H9 (cell line): ENCODE measurements around the gene ACSL3. TPM values are rescaled to one million over a fixed set of nuclear protein-coding genes. Genes with fewer than 3 reads are reported as not detected.

Experiments used
- DNase-seq: peaks from one replicate; pipeline ENCODE4 v3.0.0-alpha.2; 2017
- H2AFZ ChIP-seq: one replicate; pipeline ENCODE4 v1.6.1; 2013; ENCODE audit warnings: mild to moderate bottlenecking, low read length, control low read depth, moderate library complexity
- H2AK5ac ChIP-seq: 2 replicates; pipeline ENCODE4 v1.6.1; 2013; ENCODE audit warnings: low read length, control low read depth, mixed read lengths; ENCODE audit not compliant: insufficient read length
- H2BK120ac ChIP-seq: one replicate; pipeline ENCODE4 v1.6.1; 2013; ENCODE audit warnings: low read depth, mild to moderate bottlenecking, low read length, control low read depth, inconsistent platforms; ENCODE audit not compliant: poor library complexity, severe bottlenecking
- H2BK12ac ChIP-seq: 2 replicates; pipeline ENCODE4 v1.6.1; 2013; ENCODE audit warnings: low read length, control low read depth, mixed read lengths, low read depth; ENCODE audit not compliant: insufficient read length
- H2BK15ac ChIP-seq: 2 replicates; pipeline ENCODE4 v1.6.1; 2013; ENCODE audit warnings: low read depth, low read length, control low read depth
- H2BK20ac ChIP-seq: one replicate; pipeline ENCODE4 v1.6.1; 2013; ENCODE audit warnings: low read depth, mild to moderate bottlenecking, low read length, control low read depth, inconsistent platforms; ENCODE audit not compliant: poor library complexity, severe bottlenecking
- H2BK5ac ChIP-seq: 2 replicates; pipeline ENCODE4 v1.6.1; 2013; ENCODE audit warnings: low read length, control low read depth, mixed read lengths; ENCODE audit not compliant: insufficient read length
- H3K14ac ChIP-seq: 2 replicates; pipeline ENCODE4 v1.6.1; 2013; ENCODE audit warnings: low read length, control low read depth; ENCODE audit not compliant: insufficient read depth
- H3K18ac ChIP-seq: 2 replicates; pipeline ENCODE4 v1.6.1; 2013; ENCODE audit warnings: low read depth, mild to moderate bottlenecking, mixed read lengths, low read length, control low read depth; ENCODE audit not compliant: insufficient read length
- H3K23ac ChIP-seq: 2 replicates; pipeline ENCODE4 v1.6.1; 2013; ENCODE audit warnings: low read length, control low read depth, mixed read lengths, low read depth; ENCODE audit not compliant: insufficient read length
- H3K23me2 ChIP-seq: 2 replicates; pipeline ENCODE4 v1.6.1; 2013; ENCODE audit warnings: low read depth, mild to moderate bottlenecking, mixed read lengths, low read length, control low read depth; ENCODE audit not compliant: insufficient read length, poor library complexity, severe bottlenecking
- H3K27ac ChIP-seq: 2 replicates; pipeline ENCODE4 v1.5.1; 2013; ENCODE audit warnings: low read length, control low read depth, mixed read lengths, low read depth; ENCODE audit not compliant: insufficient read length
- H3K27me3 ChIP-seq: 2 replicates; pipeline ENCODE4 v1.6.1; 2013; ENCODE audit warnings: low read length, control low read depth, inconsistent platforms; ENCODE audit not compliant: insufficient read depth
- H3K4ac ChIP-seq: 2 replicates; pipeline ENCODE4 v1.6.1; 2013; ENCODE audit warnings: low read depth, mild to moderate bottlenecking, control low read depth, inconsistent platforms, low read length, moderate library complexity
- H3K4me1 ChIP-seq: 2 replicates; pipeline ENCODE4 v1.6.1; 2013; ENCODE audit warnings: low read length, control low read depth, inconsistent platforms; ENCODE audit not compliant: insufficient read depth
- H3K4me2 ChIP-seq: 2 replicates; pipeline ENCODE4 v1.6.1; 2013; ENCODE audit warnings: low read length, control low read depth, mixed read lengths; ENCODE audit not compliant: insufficient read length, insufficient read depth
- H3K56ac ChIP-seq: 2 replicates; pipeline ENCODE4 v1.6.1; 2013; ENCODE audit warnings: low read depth, mild to moderate bottlenecking, mixed read lengths, low read length, control low read depth; ENCODE audit not compliant: insufficient read length
- H3K79me1 ChIP-seq: 2 replicates; pipeline ENCODE4 v1.6.1; 2013; ENCODE audit warnings: low read depth, mild to moderate bottlenecking, moderate library complexity, low read length, control low read depth, inconsistent platforms; ENCODE audit not compliant: insufficient read depth, poor library complexity, severe bottlenecking
- H3K79me2 ChIP-seq: 2 replicates; pipeline ENCODE4 v1.6.1; 2013; ENCODE audit warnings: low read length, control low read depth, inconsistent platforms; ENCODE audit not compliant: insufficient read depth
- H3K9ac ChIP-seq: 2 replicates; pipeline ENCODE4 v1.6.1; 2013; ENCODE audit warnings: low read length, control low read depth, mixed read lengths; ENCODE audit not compliant: insufficient read length; ENCODE audit errors: extremely low read depth
- H3K9me3 ChIP-seq: one replicate; pipeline ENCODE4 v1.6.1; 2013; ENCODE audit warnings: low read depth, low read length, inconsistent platforms; ENCODE audit not compliant: control insufficient read depth
- H3T11ph ChIP-seq: one replicate; pipeline ENCODE4 v1.6.1; 2013; ENCODE audit warnings: mild to moderate bottlenecking, low read length, control low read depth, inconsistent platforms
- H4K20me1 ChIP-seq: one replicate; pipeline ENCODE4 v1.6.1; 2013; ENCODE audit not compliant: control insufficient read depth, insufficient read length, insufficient read depth
- H4K5ac ChIP-seq: 2 replicates; pipeline ENCODE4 v1.6.1; 2013; ENCODE audit warnings: low read depth, mild to moderate bottlenecking, mixed read lengths, low read length, control low read depth; ENCODE audit not compliant: insufficient read length
- H4K8ac ChIP-seq: replicated peaks from 2 replicates; pipeline ENCODE4 v1.6.1; 2013; ENCODE audit warnings: low read length, control low read depth, mixed read lengths, low read depth; ENCODE audit not compliant: insufficient read length
- H4K91ac ChIP-seq: 2 replicates; pipeline ENCODE4 v1.6.1; 2013; ENCODE audit warnings: low read depth, mild to moderate bottlenecking, moderate library complexity, mixed read lengths, low read length, control low read depth; ENCODE audit not compliant: insufficient read length
- H3K27ac Mint-ChIP-seq, 3 experiments: 2 replicates in 2 of 3; 3 replicates in 1 of 3; pipeline ENCODE4 v1.8.0; 2020 to 2021; ENCODE audit warnings: mixed read lengths in 3 of 3, mild to moderate bottlenecking in 1 of 3, moderate library complexity in 1 of 3
- H3K27me3 Mint-ChIP-seq: 2 replicates; pipeline ENCODE4 v1.8.0; 2021; ENCODE audit warnings: low read depth, mild to moderate bottlenecking, moderate library complexity, mixed read lengths
- H3K36me3 Mint-ChIP-seq, 3 experiments: 2 replicates in 2 of 3; 3 replicates in 1 of 3; pipeline ENCODE4 v1.8.0; 2020 to 2021; ENCODE audit warnings: low read depth in 3 of 3, mixed read lengths in 3 of 3; ENCODE audit not compliant: insufficient read depth in 1 of 3
- H3K4me1 Mint-ChIP-seq, 2 experiments: 2 replicates each; pipeline ENCODE4 v1.8.0; 2020; ENCODE audit warnings: mixed read lengths in 2 of 2
- H3K4me3 Mint-ChIP-seq, 2 experiments: 2 replicates in 1 of 2; 3 replicates in 1 of 2; pipeline ENCODE4 v1.8.0; 2020 to 2021; ENCODE audit warnings: mild to moderate bottlenecking in 2 of 2, mixed read lengths in 2 of 2, moderate library complexity in 1 of 2
- H3K9me3 Mint-ChIP-seq, 2 experiments: 2 replicates in 1 of 2; 3 replicates in 1 of 2; pipeline ENCODE4 v1.8.0; 2020; ENCODE audit warnings: mild to moderate bottlenecking in 2 of 2, mixed read lengths in 2 of 2, moderate library complexity in 1 of 2
- WGBS: extraction: QIAGEN DNeasy Blood & Tissue Kit; methylation state at CpG from one replicate; pipeline ENCODE4 v1.1.7; 2013; ENCODE audit warnings: missing lambda C conversion rate, low lambda C conversion rate, mixed read lengths; ENCODE audit not compliant: insufficient read length; ENCODE audit errors: extremely low coverage; 5-methylcytosine and 5-hydroxymethylcytosine counted together
- total RNA-seq: library from RNA; stranded (reverse); gene quantifications from 2 replicates; pipeline ENCODE4 v1.2.1, GENCODE V29; 2021
- TF ChIP-seq, protein P1 (sequence below): fragments of 200-600 bp; sonication (generic); conservative IDR thresholded peaks from 3 replicates; pipeline ENCODE4 v1.8.0; 2021; ENCODE audit warnings: antibody characterized with exemption, mild to moderate bottlenecking

ACSL3 gene
- total RNA-seq, 1 experiment from 2014 or later = 60.9 TPM

DNA sequence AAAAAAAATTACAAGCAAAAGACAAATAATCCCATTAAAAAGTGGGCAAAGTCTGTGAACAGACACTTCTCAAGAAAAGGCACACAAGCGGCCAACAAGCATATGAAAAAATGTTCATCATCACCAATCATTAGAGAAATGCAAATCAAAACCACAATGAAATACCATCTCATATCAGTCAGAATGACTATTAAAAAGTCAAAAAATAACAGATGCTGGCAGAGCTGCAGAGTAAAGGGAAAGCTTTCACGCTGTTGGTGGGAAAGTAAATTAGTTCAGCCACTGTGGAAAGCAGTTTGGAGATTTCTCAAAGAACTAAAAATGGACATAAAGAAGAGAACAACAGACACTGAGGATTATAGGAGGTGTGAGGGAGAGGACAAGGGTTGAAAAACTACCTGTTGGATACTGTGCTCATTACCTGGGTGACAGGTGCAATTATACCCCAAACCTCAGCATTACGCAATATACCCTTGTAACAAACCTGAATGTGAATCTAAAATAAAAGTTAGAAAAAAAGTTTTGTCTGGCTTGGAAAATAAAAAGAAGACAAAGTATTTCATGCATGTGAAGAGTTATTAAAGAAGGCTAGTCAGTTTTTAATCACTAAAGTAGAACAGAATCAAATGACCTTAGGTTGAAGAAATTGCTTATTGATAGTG, 8.7 kb upstream of the ACSL3 start:
- Mint-ChIP-seq H3K36me3 (no peaks in the 10 kb centered on the region; a peak in 1 of 7 replicates), H3K27me3 (no peaks in the 10 kb centered on the region; the same call in 1 of the 2 replicates), H3K4me3 (no peak overlapping the region), H3K27ac (no peak overlapping the region), H3K4me1 (no peaks in the 10 kb centered on the region), H3K9me3 (no peaks in the 10 kb centered on the region)
- Histone ChIP-seq H2AK5ac (no peak overlapping the region), H3K9ac (no peak overlapping the region), H3K23ac (no peak overlapping the region), H2BK5ac (no peak overlapping the region), H3K18ac (no peak overlapping the region), H3K23me2 (no peaks in the 10 kb centered on the region), H2BK15ac (no peak overlapping the region), H3K27ac (no peak overlapping the region), H2AFZ (no peak overlapping the region), H2BK120ac (no peak overlapping the region), H3K9me3 (no peaks in the 10 kb centered on the region), H3K27me3 (no peaks in the 10 kb centered on the region), H3K79me1 (no peaks in the 10 kb centered on the region), H3K56ac (no peak overlapping the region), H3T11ph (no peak overlapping the region), H3K4me2 (no peak overlapping the region), H2BK12ac (no peak overlapping the region), H3K79me2 (no peaks in the 10 kb centered on the region), H3K14ac (no peak overlapping the region), H4K91ac (no peak overlapping the region), H4K8ac (no peak overlapping the region), H4K5ac (no peak overlapping the region), H4K20me1 (no peaks in the 10 kb centered on the region), H3K4me1 (no peaks in the 10 kb centered on the region), H3K4ac (no peak overlapping the region), H2BK20ac (no peak overlapping the region)
- WGBS = no CpG with 5 or more reads among the region's 3 CpGs
- TF ChIP-seq, protein P1, sequence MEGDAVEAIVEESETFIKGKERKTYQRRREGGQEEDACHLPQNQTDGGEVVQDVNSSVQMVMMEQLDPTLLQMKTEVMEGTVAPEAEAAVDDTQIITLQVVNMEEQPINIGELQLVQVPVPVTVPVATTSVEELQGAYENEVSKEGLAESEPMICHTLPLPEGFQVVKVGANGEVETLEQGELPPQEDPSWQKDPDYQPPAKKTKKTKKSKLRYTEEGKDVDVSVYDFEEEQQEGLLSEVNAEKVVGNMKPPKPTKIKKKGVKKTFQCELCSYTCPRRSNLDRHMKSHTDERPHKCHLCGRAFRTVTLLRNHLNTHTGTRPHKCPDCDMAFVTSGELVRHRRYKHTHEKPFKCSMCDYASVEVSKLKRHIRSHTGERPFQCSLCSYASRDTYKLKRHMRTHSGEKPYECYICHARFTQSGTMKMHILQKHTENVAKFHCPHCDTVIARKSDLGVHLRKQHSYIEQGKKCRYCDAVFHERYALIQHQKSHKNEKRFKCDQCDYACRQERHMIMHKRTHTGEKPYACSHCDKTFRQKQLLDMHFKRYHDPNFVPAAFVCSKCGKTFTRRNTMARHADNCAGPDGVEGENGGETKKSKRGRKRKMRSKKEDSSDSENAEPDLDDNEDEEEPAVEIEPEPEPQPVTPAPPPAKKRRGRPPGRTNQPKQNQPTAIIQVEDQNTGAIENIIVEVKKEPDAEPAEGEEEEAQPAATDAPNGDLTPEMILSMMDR = no peak
- no peak for DNase-seq
